Measurements from ENCODE around the gene URB1. TPM values are rescaled to one million over a fixed set of nuclear protein-coding genes. Genes with fewer than 3 reads are reported as not detected.
A peak's percentile ranks its signal among the peaks of the same experiment; 100 is the strongest.

The URB1 gene
- total and polyA plus RNA-seq, 12 donors: 5.2 to 31.6 (median 16.1) TPM

- no peak for DNase-seq
- Histone ChIP-seq H3K36me3 (replicated peaks in 1 of 2) (no peaks in the 10 kb centered on the region), H3K9me3 (replicated peaks in 1 of 3) (no peaks in the 10 kb centered on the region), H3K4me3 (no peak overlapping the region), H3K27ac (no peak overlapping the region), H3K27me3 (no peaks in the 10 kb centered on the region), H3K4me1 (replicated peaks in 1 of 2) (peaks cover 5 to 24% of the 10 kb centered on the region in 2 donors)
- 87 to 92% (median 88%) methylated on average over 2 of the region's 2 CpGs for WGBS, 4 donors
- intact Hi-C loops (cut with DNase I): no loop called here
- TF ChIP-seq POLR2A (IDR thresholded peaks at IDR 0.05): no peak
- TF ChIP-seq CTCF (IDR thresholded peaks at IDR 0.05): no peak
Observed at GRCh38 chr21:32301596-32301995, 91.2 kb downstream of the URB1 start.

DNA sequence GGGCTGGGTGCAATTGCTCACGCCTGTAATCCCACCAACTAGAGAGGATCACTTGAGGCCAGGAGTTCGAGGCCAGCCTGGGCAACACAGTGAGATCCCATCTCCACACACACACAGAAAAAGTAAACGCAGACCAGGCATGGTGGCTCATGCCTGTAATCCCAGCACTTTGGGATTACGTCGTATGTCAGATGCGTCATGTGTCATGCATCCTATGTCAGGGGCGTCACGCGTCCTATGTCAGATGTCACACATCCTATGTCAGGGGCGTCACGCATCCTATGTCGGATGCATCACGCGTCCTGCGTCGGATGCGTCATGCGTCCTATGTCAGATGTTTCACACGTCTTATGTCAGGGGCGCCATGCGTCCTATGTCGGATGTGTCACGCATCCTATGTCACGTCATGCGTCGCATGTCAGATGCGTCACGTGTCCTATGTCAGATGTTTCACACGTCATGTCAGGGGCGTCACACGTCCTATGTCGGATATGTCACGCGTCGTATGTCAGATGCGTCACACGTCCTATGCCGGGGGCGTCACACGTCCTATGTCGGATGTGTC is 92.6 kb downstream of the URB1 start:
- Histone ChIP-seq H3K27me3 (no peaks in the 10 kb centered on the region), H3K36me3 (replicated peaks in 1 of 2) (no peaks in the 10 kb centered on the region), H3K27ac (peak overlapping the region in 3 of 5 donors; percentile 76 to 90 (median 77)), H3K4me3 (peak overlapping the region in 1 of 4 donors; percentile 20), H3K4me1 (replicated peaks in 1 of 2) (peaks cover 5 to 24% of the 10 kb centered on the region in 2 donors), H3K9me3 (replicated peaks in 1 of 3) (no peaks in the 10 kb centered on the region)
- peak in 2 of 7 donors; percentile 26 to 56 for DNase-seq
- TF ChIP-seq POLR2A (IDR thresholded peaks at IDR 0.05) (no peak), CTCF (IDR thresholded peaks at IDR 0.05) (no peak)
- intact Hi-C loops (cut with DNase I): no loop called here
- 89 to 94% (median 90%) methylated on average over 41 of the region's 41 CpGs for WGBS, 4 donors

DNA sequence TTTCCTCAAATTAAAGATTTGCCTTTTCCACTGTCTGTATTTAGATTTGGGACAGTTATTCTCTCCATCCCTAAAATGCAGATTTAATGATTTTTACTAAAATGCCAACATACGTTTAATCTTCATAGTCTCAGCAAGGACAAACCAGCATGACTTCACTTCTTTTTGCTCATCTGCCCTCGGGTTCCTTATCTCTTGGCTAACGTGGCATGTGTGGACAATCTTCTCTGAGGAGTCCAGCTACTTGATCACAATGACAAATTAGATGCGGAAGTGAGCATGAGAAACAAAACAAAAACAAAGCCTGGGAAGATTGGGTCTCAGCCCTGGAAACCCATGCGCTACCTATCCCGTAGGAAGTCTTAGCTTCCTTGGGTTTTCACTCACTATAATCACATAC is 93.1 kb downstream of the URB1 start:
- no peaks in the 10 kb centered on the region for H3K27me3 ChIP-seq
- peak overlapping the region in 1 of 4 donors; percentile 20 for H3K4me3 ChIP-seq
- H3K4me1 ChIP-seq (replicated peaks in 1 of 2): peaks cover 5 to 24% of the 10 kb centered on the region in 2 donors
- peak overlapping the region in 3 of 5 donors; percentile 76 to 90 (median 77) for H3K27ac ChIP-seq
- 36 to 62% (median 45%) methylated on average over 6 of the region's 6 CpGs for WGBS, 4 donors
- peak in 1 of 2 donors; percentile 58 for TF ChIP-seq POLR2A (IDR thresholded peaks at IDR 0.05)
- TF ChIP-seq CTCF (IDR thresholded peaks at IDR 0.05): no peak
- no peaks in the 10 kb centered on the region for H3K9me3 ChIP-seq (replicated peaks in 1 of 3)
- intact Hi-C loops (cut with DNase I): no loop called here
- H3K36me3 ChIP-seq (replicated peaks in 1 of 2): no peaks in the 10 kb centered on the region
- DNase-seq: peak in 5 of 7 donors; percentile 61 to 78 (median 70)

DNA sequence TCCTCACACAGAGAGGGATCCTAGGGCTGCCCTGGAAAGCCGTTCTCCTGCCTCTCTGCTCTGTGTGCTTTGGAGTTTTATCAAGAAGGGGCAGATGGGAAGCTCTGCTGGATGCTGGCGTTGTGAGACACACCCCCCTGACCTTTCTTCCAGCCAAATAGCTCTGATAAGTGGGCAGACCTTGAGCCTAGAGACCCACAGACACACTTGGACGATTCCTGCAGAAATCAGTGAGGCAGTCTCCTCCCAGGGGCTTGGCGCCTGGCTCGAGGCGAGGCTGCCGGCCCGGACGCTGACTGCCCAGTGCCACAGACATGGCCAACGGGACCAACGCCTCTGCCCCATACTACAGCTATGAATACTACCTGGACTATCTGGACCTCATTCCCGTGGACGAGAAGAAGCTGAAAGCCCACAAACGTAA is 94.1 kb downstream of the URB1 start, which contains the start of gene MRAP:
Gene MRAP, plus strand, starts transcription at position 198 of the 424 bp plus-strand sequence. Its CDS starts 117 bp downstream, at position 315.
- intact Hi-C loops (cut with DNase I): no loop called here

More for the DNA sequence above, 94.1 kb downstream of the URB1 start, which contains the start of gene MRAP:
- Histone ChIP-seq H3K9me3 (replicated peaks in 1 of 3) (no peaks in the 10 kb centered on the region), H3K4me3 (peak within 1 kb of the TSS in 1 of 4 donors; percentile 20), H3K36me3 (replicated peaks in 1 of 2) (no peaks in the 10 kb centered on the region), H3K27me3 (no peaks in the 10 kb centered on the region), H3K27ac (peak within 1 kb of the TSS; percentile 76 to 90 (median 81)), H3K4me1 (replicated peaks in 1 of 2) (peaks cover 5 to 24% of the 10 kb centered on the region in 2 donors)
- peak; percentile 49 to 83 (median 70) for DNase-seq
- WGBS, 4 donors: 39 to 56% (median 47%) methylated on average over 5 to 14 of the region's 14 CpGs
- no peak for TF ChIP-seq CTCF (IDR thresholded peaks at IDR 0.05)
- TF ChIP-seq POLR2A (IDR thresholded peaks at IDR 0.05): peak in 1 of 2 donors; percentile 65
